Erythroblast (primary cell): ENCODE results near the gene NCOA7.

Experiments used
- GATA1 ChIP-seq: IDR thresholded peaks from 2 replicates; pipeline ENCODE4 v1.6.1; 2011; ENCODE audit warnings: low read depth, mild to moderate bottlenecking, control low read depth, low read length, moderate library complexity
- POLR2A ChIP-seq: IDR thresholded peaks from 2 replicates; pipeline ENCODE4 v1.6.1; 2011; ENCODE audit warnings: mild to moderate bottlenecking, low read length

- TF ChIP-seq POLR2A (no peak), GATA1 (no peak)
These were observed 48.7 kb upstream of the NCOA7 start for GRCh38 chr6:125742024-125742423.
